Measurements from ENCODE around the gene ANGPTL2.

DNA sequence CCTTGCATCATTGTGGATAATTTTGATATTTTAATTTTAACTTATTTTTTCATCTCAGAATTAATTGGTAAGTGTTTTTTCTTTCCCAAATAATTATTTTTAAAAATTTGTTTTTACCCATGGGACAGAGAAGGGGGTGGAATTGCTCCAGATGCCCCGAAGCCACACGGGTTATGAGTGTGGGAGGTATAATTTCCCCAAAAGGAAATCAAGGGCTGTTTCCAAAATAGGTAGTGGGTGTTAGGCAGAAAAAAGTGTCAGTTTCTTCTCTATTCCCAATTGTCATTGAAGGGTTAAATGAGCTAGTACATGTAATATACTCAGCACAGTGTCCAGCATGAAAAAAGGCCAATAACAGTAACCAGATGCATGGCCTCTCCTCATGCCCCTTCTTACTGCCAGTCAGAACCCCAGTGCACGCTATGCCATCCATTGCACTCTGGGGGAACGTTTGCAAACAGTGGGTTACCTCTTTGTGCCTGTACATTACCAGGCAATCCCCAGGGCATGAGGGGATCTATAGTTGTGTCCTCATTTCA is 36.4 kb upstream of the ANGPTL2 start:
- TF ChIP-seq SIN3A (IDR thresholded peaks at IDR 0.05; ENCODE audit: borderline replicate concordance, insufficient read depth, low read length) = no peak
- TF ChIP-seq, protein P1, sequence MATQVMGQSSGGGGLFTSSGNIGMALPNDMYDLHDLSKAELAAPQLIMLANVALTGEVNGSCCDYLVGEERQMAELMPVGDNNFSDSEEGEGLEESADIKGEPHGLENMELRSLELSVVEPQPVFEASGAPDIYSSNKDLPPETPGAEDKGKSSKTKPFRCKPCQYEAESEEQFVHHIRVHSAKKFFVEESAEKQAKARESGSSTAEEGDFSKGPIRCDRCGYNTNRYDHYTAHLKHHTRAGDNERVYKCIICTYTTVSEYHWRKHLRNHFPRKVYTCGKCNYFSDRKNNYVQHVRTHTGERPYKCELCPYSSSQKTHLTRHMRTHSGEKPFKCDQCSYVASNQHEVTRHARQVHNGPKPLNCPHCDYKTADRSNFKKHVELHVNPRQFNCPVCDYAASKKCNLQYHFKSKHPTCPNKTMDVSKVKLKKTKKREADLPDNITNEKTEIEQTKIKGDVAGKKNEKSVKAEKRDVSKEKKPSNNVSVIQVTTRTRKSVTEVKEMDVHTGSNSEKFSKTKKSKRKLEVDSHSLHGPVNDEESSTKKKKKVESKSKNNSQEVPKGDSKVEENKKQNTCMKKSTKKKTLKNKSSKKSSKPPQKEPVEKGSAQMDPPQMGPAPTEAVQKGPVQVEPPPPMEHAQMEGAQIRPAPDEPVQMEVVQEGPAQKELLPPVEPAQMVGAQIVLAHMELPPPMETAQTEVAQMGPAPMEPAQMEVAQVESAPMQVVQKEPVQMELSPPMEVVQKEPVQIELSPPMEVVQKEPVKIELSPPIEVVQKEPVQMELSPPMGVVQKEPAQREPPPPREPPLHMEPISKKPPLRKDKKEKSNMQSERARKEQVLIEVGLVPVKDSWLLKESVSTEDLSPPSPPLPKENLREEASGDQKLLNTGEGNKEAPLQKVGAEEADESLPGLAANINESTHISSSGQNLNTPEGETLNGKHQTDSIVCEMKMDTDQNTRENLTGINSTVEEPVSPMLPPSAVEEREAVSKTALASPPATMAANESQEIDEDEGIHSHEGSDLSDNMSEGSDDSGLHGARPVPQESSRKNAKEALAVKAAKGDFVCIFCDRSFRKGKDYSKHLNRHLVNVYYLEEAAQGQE (IDR thresholded peaks at IDR 0.05; ENCODE audit: insufficient read depth in 1 of 2, low read depth in 2 of 2, low read length in 2 of 2) = no peak
- no peak for TF ChIP-seq POLR2AphosphoS5 (IDR thresholded peaks at IDR 0.05; ENCODE audit: low read depth, low read length)
- no peak for TF ChIP-seq TAF1 (IDR thresholded peaks at IDR 0.05; ENCODE audit: borderline replicate concordance, insufficient read depth, low read length)
- TF ChIP-seq FOXP2 (optimal IDR thresholded peaks at IDR 0.05; ENCODE audit: borderline replicate concordance, extremely low read depth, extremely low read length, insufficient read depth) = no peak

Data from PFSK-1 (cell line).